CD8-positive, alpha-beta memory T cell (primary cell): ENCODE results near the gene PCDHA6. TPM values are rescaled to one million over a fixed set of nuclear protein-coding genes. Genes with fewer than 3 reads are reported as not detected.
"Not testable (repeated sequence)": the region's sequence is repeated elsewhere in the genome, so short reads cannot be mapped to it uniquely, and the experiment has no call there.

Experiments
- CTCF ChIA-PET: fragments of 350-600 bp; sonication (Branson Sonifier 250); formaldehyde crosslinking; loops from one replicate; lab custom pipeline; 2021; ENCODE audit warnings: antibody characterized with exemption; lab: Charles Lee
- POLR2A ChIA-PET: fragments of 350-600 bp; sonication (Branson Sonifier 250); formaldehyde crosslinking; loops from one replicate; lab custom pipeline; 2021; ENCODE audit warnings: antibody characterized with exemption; lab: Charles Lee
- DNase-seq, 5 donors: peaks; one replicate each; pipeline versions ENCODE4 v3.0.0 to v3.0.0-alpha.2; 2020 to 2022; ENCODE audit warnings: mixed read lengths in 1 of 5
- H3K27ac ChIP-seq: one replicate; pipeline ENCODE4 v1.7.0; 2013; ENCODE audit warnings: low read depth, mild to moderate bottlenecking, low read length, moderate library complexity
- H3K27me3 ChIP-seq: 2 replicates; pipeline ENCODE4 v1.7.0; 2013; ENCODE audit warnings: low read length, mild to moderate bottlenecking; ENCODE audit not compliant: insufficient read depth, poor library complexity, severe bottlenecking
- H3K36me3 ChIP-seq: 2 replicates; pipeline ENCODE4 v1.7.0; 2013; ENCODE audit warnings: mild to moderate bottlenecking, low read length, moderate library complexity; ENCODE audit not compliant: insufficient read depth
- H3K4me1 ChIP-seq: 2 replicates; pipeline ENCODE4 v1.7.0; 2013; ENCODE audit warnings: mild to moderate bottlenecking, low read length, moderate library complexity; ENCODE audit not compliant: insufficient read depth
- H3K4me3 ChIP-seq: 2 replicates; pipeline ENCODE4 v1.7.0; 2013; ENCODE audit warnings: mild to moderate bottlenecking, low read length
- H3K9me3 ChIP-seq: 2 replicates; pipeline ENCODE4 v1.7.0; 2013; ENCODE audit warnings: mild to moderate bottlenecking, low read length
- H3K27ac Mint-ChIP-seq, 8 donors: one replicate each; pipeline ENCODE4 v1.8.0; 2020 to 2021; ENCODE audit warnings: mixed read lengths in 8 of 8, mild to moderate bottlenecking in 6 of 8, inconsistent platforms in 3 of 8, moderate library complexity in 3 of 8
- H3K27me3 Mint-ChIP-seq, 2 donors: one replicate each; pipeline ENCODE4 v1.8.0; 2020 to 2021; ENCODE audit warnings: mixed read lengths in 2 of 2, mild to moderate bottlenecking in 1 of 2, moderate library complexity in 1 of 2
- H3K36me3 Mint-ChIP-seq, 3 donors: one replicate each; pipeline ENCODE4 v1.8.0; 2020 to 2021; ENCODE audit warnings: mixed read lengths in 3 of 3, inconsistent platforms in 1 of 3, mild to moderate bottlenecking in 1 of 3
- H3K4me1 Mint-ChIP-seq, 3 donors: one replicate each; pipeline ENCODE4 v1.8.0; 2020 to 2021; ENCODE audit warnings: mixed read lengths in 3 of 3, inconsistent platforms in 1 of 3, mild to moderate bottlenecking in 1 of 3
- H3K4me3 Mint-ChIP-seq, 7 donors: one replicate each; pipeline ENCODE4 v1.8.0; 2020 to 2021; ENCODE audit warnings: mixed read lengths in 7 of 7, mild to moderate bottlenecking in 6 of 7, moderate library complexity in 4 of 7, inconsistent platforms in 2 of 7
- H3K9me3 Mint-ChIP-seq, 5 donors: one replicate each; pipeline ENCODE4 v1.8.0; 2020 to 2022; ENCODE audit warnings: mixed read lengths in 5 of 5, mild to moderate bottlenecking in 3 of 5, moderate library complexity in 2 of 5, inconsistent platforms in 1 of 5
- polyA plus RNA-seq: library from polyadenylated mRNA; unstranded; fragments of 300-500 nt; fragmentation: Illumina TruSeq; gene quantifications from one replicate; pipeline ENCODE4 v1.2.3, GENCODE V29; 2021
- total RNA-seq, 2 experiments: library from RNA; stranded (reverse); gene quantifications; one replicate each; pipeline ENCODE4 v1.2.3, GENCODE V29; 2021

The PCDHA6 gene
- total and polyA plus RNA-seq, 3 experiments from 2014 or later = not detected

DNA sequence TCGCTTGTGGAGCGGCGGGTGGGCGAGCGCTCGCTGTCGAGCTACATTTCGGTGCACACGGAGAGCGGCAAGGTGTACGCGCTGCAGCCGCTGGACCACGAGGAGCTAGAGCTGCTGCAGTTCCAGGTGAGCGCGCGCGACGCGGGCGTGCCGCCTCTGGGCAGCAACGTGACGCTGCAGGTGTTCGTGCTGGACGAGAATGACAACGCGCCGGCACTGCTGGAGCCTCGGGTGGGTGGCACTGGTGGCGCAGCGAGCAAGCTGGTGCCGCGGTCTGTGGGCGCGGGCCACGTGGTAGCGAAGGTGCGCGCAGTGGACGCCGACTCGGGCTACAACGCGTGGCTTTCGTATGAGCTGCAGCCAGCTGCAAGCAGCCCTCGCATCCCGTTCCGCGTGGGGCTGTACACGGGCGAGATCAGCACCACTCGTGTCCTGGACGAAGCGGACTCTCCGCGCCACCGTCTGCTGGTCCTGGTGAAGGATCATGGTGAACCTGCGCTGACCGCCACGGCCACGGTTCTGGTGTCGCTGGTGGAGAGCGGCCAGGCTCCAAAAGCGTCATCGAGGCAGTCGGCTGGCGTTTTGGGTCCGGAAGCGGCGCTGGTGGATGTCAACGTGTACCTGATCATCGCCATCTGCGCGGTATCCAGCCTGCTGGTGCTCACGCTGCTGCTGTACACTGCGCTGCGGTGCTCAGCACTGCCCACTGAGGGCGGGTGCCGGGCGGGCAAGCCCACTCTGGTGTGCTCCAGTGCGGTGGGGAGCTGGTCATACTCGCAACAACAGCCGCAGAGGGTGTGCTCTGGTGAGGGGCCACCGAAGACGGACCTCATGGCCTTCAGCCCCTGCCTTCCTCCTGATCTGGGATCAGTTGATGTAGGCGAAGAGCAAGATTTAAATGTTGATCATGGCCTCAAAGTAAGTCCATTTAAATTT, 15.3 kb downstream of the PCDHA6 start:
- POLR2A ChIA-PET = no interaction called here
- no peaks in the 10 kb centered on the region for H3K9me3 ChIP-seq
- CTCF ChIA-PET = no interaction called here

GRCh38 chr5:140848139-140849102, 20.7 kb downstream of the PCDHA6 start, which contains the start of gene PCDHA9:
Gene PCDHA9 (plus strand): TSS chr5:140848382. CDS start chr5:140848496, 114 bp downstream.
- H3K9me3 ChIP-seq, DNase-seq, H3K4me3 Mint-ChIP-seq, H3K27ac ChIP-seq, CTCF ChIA-PET, H3K4me1 ChIP-seq, H3K36me3 Mint-ChIP-seq, H3K27me3 ChIP-seq, H3K27ac Mint-ChIP-seq, H3K4me1 Mint-ChIP-seq, POLR2A ChIA-PET, H3K36me3 ChIP-seq, H3K4me3 ChIP-seq: not testable (repeated sequence)
- peaks cover 3 to 32% of the 10 kb centered on the region in 2 donors for H3K27me3 Mint-ChIP-seq
- H3K9me3 Mint-ChIP-seq = peaks cover 9 to 19% (median 12%) of the 10 kb centered on the region in 5 donors

More for the DNA sequence above, 15.3 kb downstream of the PCDHA6 start:
- Mint-ChIP-seq H3K4me3 (no peak overlapping the region), H3K9me3 (peaks cover 21 to 33% (median 28%) of the 10 kb centered on the region in 5 donors), H3K36me3 (no peaks in the 10 kb centered on the region), H3K27me3 (peaks cover 9 to 31% of the 10 kb centered on the region in 2 donors), H3K27ac (no peak overlapping the region), H3K4me1 (no peaks in the 10 kb centered on the region)
- Histone ChIP-seq H3K27ac (no peak overlapping the region), H3K36me3 (no peaks in the 10 kb centered on the region), H3K4me1 (no peaks in the 10 kb centered on the region), H3K4me3 (no peak overlapping the region), H3K27me3 (no peaks in the 10 kb centered on the region)
- no peak for DNase-seq

DNA sequence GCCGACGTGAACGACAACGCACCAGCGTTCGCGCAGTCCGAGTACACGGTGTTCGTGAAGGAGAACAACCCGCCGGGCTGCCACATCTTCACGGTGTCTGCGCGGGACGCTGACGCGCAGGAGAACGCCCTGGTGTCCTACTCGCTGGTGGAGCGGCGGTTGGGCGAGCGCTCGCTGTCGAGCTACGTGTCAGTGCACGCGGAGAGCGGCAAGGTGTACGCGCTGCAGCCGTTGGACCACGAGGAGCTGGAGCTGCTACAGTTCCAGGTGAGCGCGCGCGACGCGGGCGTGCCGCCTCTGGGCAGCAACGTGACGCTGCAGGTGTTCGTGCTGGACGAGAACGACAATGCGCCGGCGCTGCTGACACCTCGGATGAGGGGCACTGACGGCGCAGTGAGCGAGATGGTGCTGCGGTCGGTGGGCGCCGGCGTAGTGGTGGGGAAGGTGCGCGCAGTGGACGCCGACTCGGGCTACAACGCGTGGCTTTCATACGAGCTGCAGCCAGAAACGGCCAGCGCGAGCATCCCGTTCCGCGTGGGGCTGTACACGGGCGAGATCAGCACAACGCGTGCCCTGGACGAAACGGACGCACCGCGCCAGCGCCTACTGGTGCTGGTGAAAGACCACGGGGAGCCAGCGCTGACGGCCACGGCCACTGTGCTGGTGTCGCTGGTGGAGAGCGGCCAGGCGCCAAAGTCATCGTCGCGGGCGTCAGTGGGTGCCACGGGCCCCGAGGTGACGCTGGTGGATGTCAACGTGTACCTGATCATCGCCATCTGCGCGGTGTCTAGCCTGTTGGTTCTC, 22.3 kb downstream of the PCDHA6 start:
- CTCF ChIA-PET, H3K4me1 Mint-ChIP-seq: not testable (repeated sequence)
- peaks cover 3 to 38% of the 10 kb centered on the region in 2 donors for H3K27me3 Mint-ChIP-seq

GRCh38 chr5:140855772-140856674, 28.3 kb downstream of the PCDHA6 start, which contains the start of gene PCDHA10:
Gene PCDHA10 (plus strand): TSS chr5:140855897. CDS start chr5:140856049, 152 bp downstream.
- Mint-ChIP-seq H3K36me3 (no peaks in the 10 kb centered on the region), H3K27me3 (peaks cover 5 to 35% of the 10 kb centered on the region in 2 donors), H3K4me3 (no peak within 1 kb of the TSS), H3K4me1 (no peaks in the 10 kb centered on the region), H3K27ac (no peak within 1 kb of the TSS), H3K9me3 (peaks cover 6 to 14% (median 9%) of the 10 kb centered on the region in 5 donors)
- DNase-seq = no peak
- Histone ChIP-seq H3K27ac (no peak within 1 kb of the TSS), H3K36me3 (no peaks in the 10 kb centered on the region), H3K4me1 (no peaks in the 10 kb centered on the region), H3K9me3 (no peaks in the 10 kb centered on the region), H3K27me3 (no peaks in the 10 kb centered on the region), H3K4me3 (no peak within 1 kb of the TSS)
- ChIA-PET POLR2A (no interaction called here), CTCF (no interaction called here)

More for the DNA sequence above, 22.3 kb downstream of the PCDHA6 start:
- H3K27ac ChIP-seq, H3K27ac Mint-ChIP-seq, POLR2A ChIA-PET, H3K9me3 ChIP-seq, DNase-seq, H3K4me1 ChIP-seq, H3K27me3 ChIP-seq, H3K36me3 ChIP-seq, H3K4me3 Mint-ChIP-seq, H3K36me3 Mint-ChIP-seq, H3K4me3 ChIP-seq: not testable (repeated sequence)
- H3K9me3 Mint-ChIP-seq = peaks cover 5 to 14% (median 10%) of the 10 kb centered on the region in 5 donors

- no peak for DNase-seq
- Histone ChIP-seq H3K9me3 (no peaks in the 10 kb centered on the region), H3K4me1 (no peaks in the 10 kb centered on the region), H3K4me3 (no peak overlapping the region), H3K27me3 (no peaks in the 10 kb centered on the region), H3K27ac (no peak overlapping the region), H3K36me3 (no peaks in the 10 kb centered on the region)
- CTCF ChIA-PET = no interaction called here
- Mint-ChIP-seq H3K36me3 (no peaks in the 10 kb centered on the region), H3K4me1 (no peaks in the 10 kb centered on the region), H3K4me3 (no peak overlapping the region), H3K9me3 (peaks cover 6 to 19% (median 15%) of the 10 kb centered on the region in 5 donors), H3K27me3 (peaks cover 12 to 42% of the 10 kb centered on the region in 2 donors), H3K27ac (no peak overlapping the region)
- POLR2A ChIA-PET = no interaction called here
Observed at GRCh38 chr5:140857177-140857986, 29.6 kb downstream of the PCDHA6 start.

- peaks cover 6 to 17% (median 15%) of the 10 kb centered on the region in 5 donors for H3K9me3 Mint-ChIP-seq
- H3K27me3 ChIP-seq = no peaks in the 10 kb centered on the region
- peaks cover 12 to 38% of the 10 kb centered on the region in 2 donors for H3K27me3 Mint-ChIP-seq
- no peaks in the 10 kb centered on the region for H3K36me3 Mint-ChIP-seq
- no peak overlapping the region for H3K4me3 ChIP-seq
- H3K4me1 ChIP-seq = no peaks in the 10 kb centered on the region
- no peaks in the 10 kb centered on the region for H3K36me3 ChIP-seq
- H3K27ac ChIP-seq = no peak overlapping the region
- ChIA-PET POLR2A (no interaction called here), CTCF (no interaction called here)
- DNase-seq = no peak
- H3K9me3 ChIP-seq = no peaks in the 10 kb centered on the region
- H3K27ac Mint-ChIP-seq = no peak overlapping the region
- no peak overlapping the region for H3K4me3 Mint-ChIP-seq
- no peaks in the 10 kb centered on the region for H3K4me1 Mint-ChIP-seq
Observed at GRCh38 chr5:140857987-140858240, 30.2 kb downstream of the PCDHA6 start.
